ENCODE measurements around the gene IFNLR1. TPM values are rescaled to one million over a fixed set of nuclear protein-coding genes. Genes with fewer than 3 reads are reported as not detected.
A peak's percentile ranks its signal among the peaks of the same experiment; 100 is the strongest.

IFNLR1 gene
- total RNA-seq, 1 donor from 2014 or later: 2.3 TPM

- intact Hi-C loops (cut with DNase I): no loop called here
- DNase-seq (ENCODE audit: low spot score): no peak
Measured at GRCh38 chr1:24206516-24207394, 19.7 kb upstream of the IFNLR1 start.

GRCh38 chr1:24206083-24206464 is 19.0 kb upstream of the IFNLR1 start:
- no peak for DNase-seq (ENCODE audit: low spot score)
- intact Hi-C loops (cut with DNase I): no loop called here

- DNase-seq (ENCODE audit: low spot score): no peak
- intact Hi-C loops (cut with DNase I): no loop called here
Measured at GRCh38 chr1:24205345-24206082, 18.4 kb upstream of the IFNLR1 start.

GRCh38 chr1:24204116-24204515 is 17.0 kb upstream of the IFNLR1 start:
- no peak for DNase-seq (ENCODE audit: low spot score)
- intact Hi-C loops (cut with DNase I): loop anchor here (5.0 kb wide), 1 partner anchor 428 kb away; no protein-coding TSS in a partner anchor

- no peak for DNase-seq (ENCODE audit: low spot score)
- intact Hi-C loops (cut with DNase I): loop anchor here (5.0 kb wide), 1 partner anchor 429 kb away; no protein-coding TSS in a partner anchor
Measured at GRCh38 chr1:24203404-24203803, 16.3 kb upstream of the IFNLR1 start.

GRCh38 chr1:24202987-24203386 is 15.9 kb upstream of the IFNLR1 start:
- intact Hi-C loops (cut with DNase I): loop anchor here (5.0 kb wide), 1 partner anchor 429 kb away; no protein-coding TSS in a partner anchor
- no peak for DNase-seq (ENCODE audit: low spot score)

GRCh38 chr1:24202556-24202955 is 15.5 kb upstream of the IFNLR1 start:
- intact Hi-C loops (cut with DNase I): loop anchor here (5.0 kb wide), 1 partner anchor 430 kb away; no protein-coding TSS in a partner anchor
- no peak for DNase-seq (ENCODE audit: low spot score)

- intact Hi-C loops (cut with DNase I): loop anchor here (5.0 kb wide), 1 partner anchor 430 kb away; no protein-coding TSS in a partner anchor
- DNase-seq (ENCODE audit: low spot score): peak; percentile 83
Measured at GRCh38 chr1:24201941-24202440, 14.9 kb upstream of the IFNLR1 start.

GRCh38 chr1:24199291-24199900 is 12.3 kb upstream of the IFNLR1 start:
- intact Hi-C loops (cut with DNase I): loop anchor here (1.0 kb wide), 1 partner anchor 192 kb away; no protein-coding TSS in a partner anchor
- DNase-seq (ENCODE audit: low spot score): no peak

GRCh38 chr1:24198766-24199165 is 11.7 kb upstream of the IFNLR1 start:
- DNase-seq (ENCODE audit: low spot score): no peak
- intact Hi-C loops (cut with DNase I): loop anchor here (1.0 kb wide), 1 partner anchor 193 kb away; no protein-coding TSS in a partner anchor

- intact Hi-C loops (cut with DNase I): no loop called here
- DNase-seq (ENCODE audit: low spot score): peak; percentile 62
Measured at GRCh38 chr1:24195874-24196273, 8.8 kb upstream of the IFNLR1 start.

GRCh38 chr1:24195136-24195535 is 8.0 kb upstream of the IFNLR1 start:
- intact Hi-C loops (cut with DNase I): no loop called here
- DNase-seq (ENCODE audit: low spot score): peak; percentile 3

- peak; percentile 22 for DNase-seq (ENCODE audit: low spot score)
- intact Hi-C loops (cut with DNase I): no loop called here
Measured at GRCh38 chr1:24193046-24193445, 6.0 kb upstream of the IFNLR1 start.

- DNase-seq (ENCODE audit: low spot score): no peak
- intact Hi-C loops (cut with DNase I): no loop called here
Measured at GRCh38 chr1:24191860-24192259, 4.8 kb upstream of the IFNLR1 start.

- intact Hi-C loops (cut with DNase I): no loop called here
Measured at GRCh38 chr1:24190983-24191461, 3.9 kb upstream of the IFNLR1 start.

GRCh38 chr1:24189528-24189927 is 2.4 kb upstream of the IFNLR1 start:
- intact Hi-C loops (cut with DNase I): no loop called here
- no peak for DNase-seq (ENCODE audit: low spot score)

More at GRCh38 chr1:24190983-24191461, 3.9 kb upstream of the IFNLR1 start:
- DNase-seq (ENCODE audit: low spot score): no peak

GRCh38 chr1:24186711-24186992 is 437 bp downstream of the IFNLR1 start:
- DNase-seq (ENCODE audit: low spot score): peak; percentile 17
- intact Hi-C loops (cut with DNase I): no loop called here

GRCh38 chr1:24186031-24186710 is 918 bp downstream of the IFNLR1 start:
- peak; percentile 43 for DNase-seq (ENCODE audit: low spot score)
- intact Hi-C loops (cut with DNase I): no loop called here

- peak; percentile 20 for DNase-seq (ENCODE audit: low spot score)
- intact Hi-C loops (cut with DNase I): no loop called here
Measured at GRCh38 chr1:24185076-24185475, 2.0 kb downstream of the IFNLR1 start.
